IMR-90 (cell line): ENCODE measurements around the gene FSD1L. TPM values are rescaled to one million over a fixed set of nuclear protein-coding genes. Genes with fewer than 3 reads are reported as not detected.

Source experiments
- ATAC-seq: fragments of 200-7000 bp; cut with Tn5 transposase; 2 replicates; pipeline ENCODE4 v1.9.1; 2020; ENCODE audit warnings: low read depth, mild to moderate bottlenecking, moderate library complexity
- BruUV-seq: library from RNA; stranded (reverse); fragments of 400-500 nt; replicated peaks from 2 replicates; lab custom pipeline; 2021; lab: Mats Ljungman, UMichigan
- CTCF ChIA-PET: fragments of 300-600 bp; formaldehyde crosslinking; extraction: SDS; loops from one replicate; lab custom pipeline; 2021; ENCODE audit warnings: antibody characterized with exemption; lab: Yijun Ruan, JAX
- POLR2A ChIA-PET: fragments of 300-600 bp; sonication (Branson Sonifier 250); formaldehyde crosslinking; loops from one replicate; lab custom pipeline; 2022; ENCODE audit warnings: antibody characterized with exemption; ENCODE audit not compliant: unreplicated experiment; lab: Charles Lee
- DNase-seq: peaks from one replicate; pipeline ENCODE4 v3.0.0; 2013
- H2AFZ ChIP-seq: replicated peaks from 2 replicates; pipeline ENCODE3; 2013; ENCODE audit warnings: low read length, mild to moderate bottlenecking; ENCODE audit not compliant: poor library complexity
- H2AK5ac ChIP-seq: 2 replicates; pipeline ENCODE4 v1.6.1; 2013; ENCODE audit warnings: low read depth, low read length, inconsistent platforms
- H2AK9ac ChIP-seq: replicated peaks from 2 replicates; pipeline ENCODE3; 2013; ENCODE audit warnings: mild to moderate bottlenecking, low read depth, low read length, moderate library complexity; ENCODE audit not compliant: poor library complexity
- H2BK120ac ChIP-seq: 2 replicates; pipeline ENCODE4 v1.6.1; 2013; ENCODE audit warnings: low read depth, low read length, inconsistent platforms
- H2BK15ac ChIP-seq: 3 replicates; pipeline ENCODE4 v1.6.1; 2013; ENCODE audit warnings: low read depth, low read length, inconsistent platforms
- H2BK20ac ChIP-seq: 2 replicates; pipeline ENCODE4 v1.6.1; 2013; ENCODE audit warnings: low read depth, mild to moderate bottlenecking, inconsistent platforms, low read length, moderate library complexity
- H2BK5ac ChIP-seq: 2 replicates; pipeline ENCODE4 v1.6.1; 2013; ENCODE audit warnings: mild to moderate bottlenecking, low read depth, low read length, inconsistent platforms; ENCODE audit not compliant: poor library complexity, severe bottlenecking
- H3K14ac ChIP-seq: replicated peaks from 2 replicates; pipeline ENCODE4 v1.6.1; 2013; ENCODE audit warnings: low read depth, low read length, inconsistent platforms
- H3K18ac ChIP-seq: 2 replicates; pipeline ENCODE4 v1.6.1; 2013; ENCODE audit warnings: low read depth, low read length, control low read depth
- H3K23ac ChIP-seq: 2 replicates; pipeline ENCODE4 v1.6.1; 2013; ENCODE audit warnings: low read depth, low read length, inconsistent platforms
- H3K27ac ChIP-seq: 2 replicates; pipeline ENCODE4 v1.5.1; 2013; ENCODE audit warnings: mild to moderate bottlenecking, control low read depth, low read length; ENCODE audit not compliant: insufficient read depth
- H3K27me3 ChIP-seq: 2 replicates; pipeline ENCODE4 v1.6.1; 2013; ENCODE audit warnings: low read length; ENCODE audit not compliant: control insufficient read depth, insufficient read depth
- H3K36me3 ChIP-seq: 2 replicates; pipeline ENCODE4 v1.6.1; 2013; ENCODE audit warnings: low read length, mixed read lengths; ENCODE audit not compliant: control insufficient read depth, insufficient read depth
- H3K4ac ChIP-seq: 2 replicates; pipeline ENCODE4 v1.6.1; 2013; ENCODE audit warnings: low read depth, low read length, inconsistent platforms
- H3K4me1 ChIP-seq: 2 replicates; pipeline ENCODE4 v1.6.1; 2013; ENCODE audit warnings: low read length, mixed read lengths; ENCODE audit not compliant: control insufficient read depth, insufficient read depth
- H3K4me2 ChIP-seq: 2 replicates; pipeline ENCODE4 v1.6.1; 2013; ENCODE audit warnings: low read depth, mild to moderate bottlenecking, control low read depth, low read length, moderate library complexity
- H3K4me3 ChIP-seq: 2 replicates; pipeline ENCODE4 v1.5.1; 2013; ENCODE audit warnings: low read depth, mild to moderate bottlenecking, control low read depth, low read length, moderate library complexity; ENCODE audit not compliant: insufficient read depth
- H3K56ac ChIP-seq: 2 replicates; pipeline ENCODE4 v1.6.1; 2013; ENCODE audit warnings: low read length, inconsistent platforms; ENCODE audit not compliant: insufficient read depth; ENCODE audit errors: extremely low read depth
- H3K79me1 ChIP-seq, 2 experiments: 2 replicates each; pipeline ENCODE4 v1.6.1; 2013; ENCODE audit warnings: low read length in 2 of 2, inconsistent platforms in 1 of 2, low read depth in 1 of 2
- H3K9ac ChIP-seq: 2 replicates; pipeline ENCODE4 v1.6.1; 2013; ENCODE audit warnings: low read depth, low read length, control low read depth
- H3K9me1 ChIP-seq: 2 replicates; pipeline ENCODE4 v1.6.1; 2013; ENCODE audit warnings: low read length, inconsistent platforms; ENCODE audit not compliant: insufficient read depth
- H3K9me3 ChIP-seq: 2 replicates; pipeline ENCODE4 v1.6.1; 2013; ENCODE audit warnings: low read length; ENCODE audit not compliant: control insufficient read depth, insufficient read depth
- H4K20me1 ChIP-seq: 2 replicates; pipeline ENCODE4 v1.6.1; 2013; ENCODE audit warnings: low read length, inconsistent platforms; ENCODE audit not compliant: insufficient read depth
- H4K5ac ChIP-seq: 2 replicates; pipeline ENCODE4 v1.6.1; 2013; ENCODE audit warnings: mild to moderate bottlenecking, low read depth, low read length, control low read depth
- H4K8ac ChIP-seq, 2 experiments: 2 replicates each; pipeline ENCODE4 v1.6.1; 2013; ENCODE audit warnings: low read depth in 2 of 2, low read length in 2 of 2, control low read depth in 1 of 2, inconsistent platforms in 1 of 2
- H4K91ac ChIP-seq: 2 replicates; pipeline ENCODE4 v1.6.1; 2013; ENCODE audit warnings: low read depth, low read length, inconsistent platforms; ENCODE audit not compliant: insufficient read depth
- CHD1 ChIP-seq: IDR thresholded peaks from 2 replicates; pipeline ENCODE4 v1.6.1; 2012; ENCODE audit warnings: low read depth, low read length, improper control_type of control experiment
- FOS ChIP-seq: fragments of 150-350 bp; IDR thresholded peaks from 2 replicates; pipeline ENCODE4 v1.6.1; 2016; ENCODE audit warnings: low read depth, low read length
- NFE2L2 ChIP-seq: fragments of 150-350 bp; IDR thresholded peaks from 2 replicates; pipeline ENCODE4 v1.6.1; 2016; ENCODE audit warnings: low read depth, mild to moderate bottlenecking, low read length
- RCOR1 ChIP-seq: IDR thresholded peaks from 2 replicates; pipeline ENCODE4 v1.6.1; 2012; ENCODE audit warnings: mild to moderate bottlenecking, low read length, improper control_type of control experiment; ENCODE audit not compliant: insufficient replicate concordance
- RFX5 ChIP-seq: IDR thresholded peaks from 2 replicates; pipeline ENCODE4 v1.8.0; 2012; ENCODE audit warnings: low read depth, mild to moderate bottlenecking, low read length, moderate library complexity
- dilution Hi-C: fragments of 300-500 bp; cut with HindIII; formaldehyde crosslinking; loops from one replicate; pipeline ENCODE4 v1.14.3; 2018; ENCODE audit warnings: low sequenced_read_pairs; ENCODE audit not compliant: unreplicated experiment
- in situ Hi-C: fragments of 300-500 bp; cut with MboI; formaldehyde crosslinking; loops from 3 replicates; pipeline ENCODE4 v1.14.3; 2019; ENCODE audit warnings: low sequenced_read_pairs, inconsistent platforms, mixed read lengths
- intact Hi-C: fragments of 100-400 bp; cut with micrococcal nuclease; formaldehyde crosslinking; loops from 2 replicates; pipeline ENCODE4 v1.10.0; 2022
- polyA plus RNA-seq, 3 experiments: library from polyadenylated mRNA; depleted of rRNA; stranded (reverse); fragments of >200 nt; gene quantifications; 2 replicates each; pipeline ENCODE4 v1.2.3, GENCODE V29; 2012; ENCODE audit warnings: low replicate concordance in 1 of 3
- total RNA-seq: library from RNA; depleted of rRNA; stranded (reverse); fragments of >200 nt; gene quantifications from 2 replicates; pipeline ENCODE4 v1.2.3, GENCODE V29; 2012

FSD1L gene
- total and polyA plus RNA-seq, 2 of the 4 experiments (the other 2 are of a cell fraction): 1.4 to 2.9 TPM

DNA sequence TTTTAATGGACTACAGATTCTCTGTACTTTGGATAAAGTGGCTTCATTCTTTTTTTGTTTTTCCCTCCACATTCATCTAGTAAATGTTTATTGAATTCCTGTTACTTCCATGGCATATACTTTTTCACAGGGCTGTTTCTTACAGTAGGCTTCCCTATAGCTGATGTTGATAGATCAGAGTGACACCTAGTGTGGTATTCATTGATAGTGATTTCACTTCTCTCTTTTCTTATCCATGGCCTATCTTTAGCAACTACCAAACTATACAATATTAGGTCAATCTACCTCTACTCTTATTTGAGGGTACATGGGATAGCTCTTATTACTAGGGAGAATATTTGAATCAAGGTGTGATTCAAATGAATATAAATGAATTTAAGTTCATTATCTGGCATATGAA lies 35.8 kb downstream of the FSD1L start:
- in situ Hi-C loops: loop anchor here (25.0 kb wide), 1 partner anchor 96 kb away; no protein-coding TSS in a partner anchor
- no TSS peak for BruUV-seq
- CTCF ChIA-PET: interaction anchor here (0.9 kb wide), 1 partner anchor 26 kb away, joined by 3 read pairs; no protein-coding TSS in a partner anchor

More for the DNA sequence above, 35.8 kb downstream of the FSD1L start:
- TF ChIP-seq RFX5 (no peak), RCOR1 (no peak), NFE2L2 (no peak), CHD1 (no peak), FOS (no peak)
- no peak for ATAC-seq
- Histone ChIP-seq H3K56ac (no peak overlapping the region), H3K4ac (no peak overlapping the region), H3K14ac (no peak overlapping the region), H3K4me3 (no peak overlapping the region), H4K8ac (no peak overlapping the region), H3K9me1 (no peaks in the 10 kb centered on the region), H2AFZ (no peak overlapping the region), H2BK120ac (no peak overlapping the region), H3K4me2 (no peak overlapping the region), H2BK5ac (no peak overlapping the region), H2AK9ac (no peak overlapping the region), H3K27ac (no peak overlapping the region), H2BK20ac (no peak overlapping the region), H4K5ac (no peak overlapping the region), H2BK15ac (no peak overlapping the region), H3K9me3 (no peaks in the 10 kb centered on the region), H2AK5ac (no peak overlapping the region), H3K4me1 (no peaks in the 10 kb centered on the region), H3K18ac (no peak overlapping the region), H4K20me1 (no peaks in the 10 kb centered on the region; the same call in 1 of the 2 replicates), H3K27me3 (no peaks in the 10 kb centered on the region), H3K9ac (no peak overlapping the region), H3K79me1 (peaks cover 0 to 8% of the 10 kb centered on the region in 2 experiments; a peak in 2 of 4 replicates), H3K23ac (no peak overlapping the region), H4K91ac (no peak overlapping the region), H3K36me3 (no peaks in the 10 kb centered on the region)
- no peak for DNase-seq
- dilution Hi-C loops (no loop called here), intact Hi-C loops (no loop called here)
- POLR2A ChIA-PET: no interaction called here
